ENCODE measurements around the gene EXOC2. TPM values are rescaled to one million over a fixed set of nuclear protein-coding genes. Genes with fewer than 3 reads are reported as not detected.

The EXOC2 gene
- total and polyA plus RNA-seq, 2 donors (not counting 3 experiments of a cell fraction or from before 2014, with no cell fraction given) = 18.2 to 30.8 TPM

GRCh38 chr6:617456-618100 is 75.4 kb downstream of the EXOC2 start:
- H3K9me1 ChIP-seq (replicated peaks; ENCODE audit: control insufficient read depth, extremely low read depth, insufficient read depth, low read length) = no peaks in the 10 kb centered on the region
- no peak overlapping the region for H2AFZ ChIP-seq (ENCODE audit: low read depth, low read length)
- H3K9me3 ChIP-seq (replicated peaks; ENCODE audit: control insufficient read depth, insufficient read depth, low read length) = no peaks in the 10 kb centered on the region
- DNase-seq (ENCODE audit: low read depth, low spot score) = no peak
- H3K4me3 ChIP-seq (replicated peaks in 1 of 3; ENCODE audit: insufficient read depth in 1 of 3, low read depth in 1 of 3, low read length in 3 of 3) = no peak overlapping the region
- dilution Hi-C loops (cut with MboI; ENCODE audit: extremely low pct_ligation_motif_present, low sequenced_read_pairs) = no loop called here
- CTCF ChIA-PET = no interaction called here
- BruUV-seq (replicated peaks) = no TSS peak
- no peak overlapping the region for H3K9ac ChIP-seq (replicated peaks; ENCODE audit: extremely low read depth, insufficient read depth, low read length)
- TF ChIP-seq EZH2 (IDR thresholded peaks at IDR 0.05; ENCODE audit: borderline replicate concordance, low read depth, low read length, severe bottlenecking) = no peak
- H3K4me2 ChIP-seq (ENCODE audit: insufficient read depth, low read length) = no peak overlapping the region
- POLR2A ChIA-PET = no interaction called here
- no peak for FAIRE-seq
- H3K79me2 ChIP-seq (ENCODE audit: control insufficient read depth, insufficient read depth, low read length) = no peaks in the 10 kb centered on the region
- H3K27me3 ChIP-seq (ENCODE audit: control insufficient read depth in 2 of 2, insufficient read depth in 2 of 2, low read length in 2 of 2) = no peaks in the 10 kb centered on the region
- no peaks in the 10 kb centered on the region for H3K36me3 ChIP-seq (ENCODE audit: control insufficient read depth in 2 of 2, extremely low read depth in 1 of 2, insufficient read depth in 2 of 2, low read length in 2 of 2)
- H3K27ac ChIP-seq (ENCODE audit: insufficient read depth, low read depth, low read length) = no peak overlapping the region
- intact Hi-C loops (cut with micrococcal nuclease) = no loop called here
- no peaks in the 10 kb centered on the region for H3K4me1 ChIP-seq (ENCODE audit: control insufficient read depth, extremely low read depth, insufficient read depth, low read length)
- H4K20me1 ChIP-seq (replicated peaks; ENCODE audit: control insufficient read depth, extremely low read depth, insufficient read depth, low read length) = no peaks in the 10 kb centered on the region

- Histone ChIP-seq H3K9me1 (replicated peaks; ENCODE audit: control insufficient read depth, extremely low read depth, insufficient read depth, low read length) (no peaks in the 10 kb centered on the region), H3K9ac (replicated peaks; ENCODE audit: extremely low read depth, insufficient read depth, low read length) (no peak overlapping the region), H3K4me1 (ENCODE audit: control insufficient read depth, extremely low read depth, insufficient read depth, low read length) (peaks cover 7% of the 10 kb centered on the region), H3K4me3 (replicated peaks in 1 of 3; ENCODE audit: insufficient read depth in 1 of 3, low read depth in 1 of 3, low read length in 3 of 3) (no peak overlapping the region), H3K27ac (ENCODE audit: insufficient read depth, low read depth, low read length) (no peak overlapping the region), H3K36me3 (ENCODE audit: control insufficient read depth in 2 of 2, extremely low read depth in 1 of 2, insufficient read depth in 2 of 2, low read length in 2 of 2) (peaks cover 0 to 4% of the 10 kb centered on the region in 2 experiments), H3K79me2 (ENCODE audit: control insufficient read depth, insufficient read depth, low read length) (no peaks in the 10 kb centered on the region), H3K27me3 (ENCODE audit: control insufficient read depth in 2 of 2, insufficient read depth in 2 of 2, low read length in 2 of 2) (no peaks in the 10 kb centered on the region), H3K9me3 (replicated peaks; ENCODE audit: control insufficient read depth, insufficient read depth, low read length) (no peaks in the 10 kb centered on the region), H3K4me2 (ENCODE audit: insufficient read depth, low read length) (no peak overlapping the region), H2AFZ (ENCODE audit: low read depth, low read length) (no peak overlapping the region), H4K20me1 (replicated peaks; ENCODE audit: control insufficient read depth, extremely low read depth, insufficient read depth, low read length) (no peaks in the 10 kb centered on the region)
- TF ChIP-seq POLR2A (IDR thresholded peaks at IDR 0.05; ENCODE audit: low read depth, low read length) (no peak), JUN (IDR thresholded peaks at IDR 0.05; ENCODE audit: borderline replicate concordance, insufficient read depth, insufficient read length, low read depth) (no peak), FOS (IDR thresholded peaks at IDR 0.05; ENCODE audit: borderline replicate concordance, insufficient read depth, low read length) (no peak), POLR2AphosphoS5 (IDR thresholded peaks at IDR 0.05; ENCODE audit: insufficient read depth, low read depth, low read length) (no peak), CTCF (IDR thresholded peaks at IDR 0.05; ENCODE audit: extremely low read depth in 1 of 2, insufficient read depth in 1 of 2, low read depth in 1 of 2, low read length in 2 of 2) (no peak), MYC (IDR thresholded peaks at IDR 0.05; ENCODE audit: low read depth, low read length) (no peak), EZH2 (IDR thresholded peaks at IDR 0.05; ENCODE audit: borderline replicate concordance, low read depth, low read length, severe bottlenecking) (no peak), GATA2 (IDR thresholded peaks at IDR 0.05; ENCODE audit: insufficient read depth, insufficient read length, low read depth, low read length) (no peak), MAX (IDR thresholded peaks at IDR 0.05; ENCODE audit: insufficient read depth, insufficient read length) (no peak)
- DNase-seq (ENCODE audit: low read depth, low spot score) (no peak), FAIRE-seq (no peak)
- BruUV-seq (replicated peaks) = no TSS peak
- intact Hi-C loops (cut with micrococcal nuclease) (no loop called here), dilution Hi-C loops (cut with MboI; ENCODE audit: extremely low pct_ligation_motif_present, low sequenced_read_pairs) (no loop called here)
- CTCF ChIA-PET = interaction anchor here (0.5 to 1.9 kb wide), 2 partner anchors 11 to 1010 kb away, joined by 3 to 6 read pairs; no protein-coding TSS in a partner anchor
- POLR2A ChIA-PET = no interaction called here
Observed at GRCh38 chr6:613981-614380, 79.0 kb downstream of the EXOC2 start.
